GM19239 (cell line): ENCODE measurements around the gene CCL18.
"Not testable (repeated sequence)": the region's sequence is repeated elsewhere in the genome, so short reads cannot be mapped to it uniquely, and the experiment has no call there.

ENCODE experiments used
- DNase-seq: peaks from one replicate; pipeline ENCODE4 v3.0.0; 2011; ENCODE audit warnings: low spot score; ENCODE audit not compliant: insufficient read length
- FAIRE-seq: peaks from 2 replicates; lab custom pipeline; 2011; peaks lifted over from hg19 to GRCh38; lab: Jason Lieb, UNC

Gene CCL18

GRCh38 chr17:36094746-36095145 is 30.7 kb downstream of the CCL18 start:
- FAIRE-seq = no peak
- DNase-seq = no peak

- FAIRE-seq = no peak
- no peak for DNase-seq
Measured at GRCh38 chr17:36095992-36096391, 31.9 kb downstream of the CCL18 start.

GRCh38 chr17:36099004-36099403 is 34.9 kb downstream of the CCL18 start:
- not testable (repeated sequence) for FAIRE-seq

DNA sequence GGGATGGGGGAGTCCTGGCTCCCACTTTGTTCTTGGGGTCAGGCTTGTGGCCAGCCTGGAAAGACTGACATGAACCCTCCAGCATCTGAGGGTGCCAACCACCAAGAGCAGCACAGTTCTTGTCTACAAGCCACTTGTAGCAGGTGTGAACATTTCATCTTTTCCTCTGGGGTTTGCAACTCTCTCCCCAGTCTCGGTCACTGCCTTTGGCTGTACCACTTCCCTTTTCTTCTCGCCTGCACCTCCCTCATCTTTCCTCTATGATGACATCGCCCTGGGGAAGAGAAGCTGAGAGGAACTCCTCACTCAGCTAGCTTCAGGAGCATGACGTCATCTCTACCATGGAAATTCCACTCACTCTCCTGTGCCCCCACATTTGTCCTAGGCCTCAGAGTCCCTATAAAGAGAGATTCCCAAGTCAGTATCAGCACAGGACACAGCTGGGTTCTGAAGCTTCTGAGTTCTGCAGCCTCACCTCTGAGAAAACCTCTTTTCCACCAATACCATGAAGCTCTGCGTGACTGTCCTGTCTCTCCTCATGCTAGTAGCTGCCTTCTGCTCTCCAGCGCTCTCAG is 39.4 kb downstream of the CCL18 start, which contains the start of gene CCL4:
Gene CCL4, plus strand, starts transcription at position 427 of the 575 bp plus-strand sequence. Its CDS starts 79 bp downstream, at position 506.
- DNase-seq = not testable (repeated sequence)

More at GRCh38 chr17:36099004-36099403, 34.9 kb downstream of the CCL18 start:
- not testable (repeated sequence) for DNase-seq

DNA sequence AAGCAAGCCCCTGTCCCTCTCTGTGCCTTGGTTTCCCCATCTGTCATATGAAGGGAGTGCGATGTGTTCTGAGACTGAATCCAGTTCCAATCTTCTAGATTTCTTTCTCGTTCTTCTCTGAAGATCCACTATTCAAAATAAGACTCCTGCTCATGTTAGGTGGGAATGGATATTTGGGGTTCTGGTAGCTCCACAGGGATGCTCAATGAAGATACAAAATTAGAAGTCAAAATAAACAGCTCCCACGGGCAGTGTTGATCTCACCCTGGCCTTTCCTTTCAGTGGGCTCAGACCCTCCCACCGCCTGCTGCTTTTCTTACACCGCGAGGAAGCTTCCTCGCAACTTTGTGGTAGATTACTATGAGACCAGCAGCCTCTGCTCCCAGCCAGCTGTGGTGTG is 40.2 kb downstream of the CCL18 start:
- DNase-seq, FAIRE-seq: not testable (repeated sequence)

More for the DNA sequence above, 39.4 kb downstream of the CCL18 start, which contains the start of gene CCL4:
- not testable (repeated sequence) for FAIRE-seq

- no peak for FAIRE-seq
- DNase-seq = no peak
Measured at GRCh38 chr17:36104701-36105181, 40.7 kb downstream of the CCL18 start.

- no peak for DNase-seq
- no peak for FAIRE-seq
Measured at GRCh38 chr17:36105781-36106492, 41.9 kb downstream of the CCL18 start.

- no peak for FAIRE-seq
- DNase-seq = no peak
Measured at GRCh38 chr17:36106493-36106835, 42.4 kb downstream of the CCL18 start.

DNA sequence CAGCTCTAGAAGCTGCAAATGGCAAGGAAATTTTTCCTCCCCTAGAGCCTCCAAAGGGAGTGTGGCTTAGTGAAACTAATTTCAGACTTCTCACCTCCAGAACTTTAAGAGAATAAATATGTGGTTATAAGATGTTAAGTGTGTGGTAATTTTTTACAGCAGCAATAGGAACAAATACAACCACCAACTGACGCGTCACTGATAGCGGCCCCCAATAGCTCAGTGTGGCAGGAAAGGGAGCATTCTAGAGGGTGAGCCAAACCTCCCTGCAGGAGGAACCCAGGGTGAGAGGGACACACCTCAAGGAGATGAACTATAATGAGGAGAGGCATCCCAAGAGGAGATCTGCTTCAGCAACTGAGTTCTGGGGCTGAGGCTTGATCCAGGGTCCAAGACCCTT is 43.6 kb downstream of the CCL18 start:
- DNase-seq = no peak
- FAIRE-seq = no peak

GRCh38 chr17:36108265-36108664 is 44.2 kb downstream of the CCL18 start:
- not testable (repeated sequence) for FAIRE-seq, DNase-seq

DNA sequence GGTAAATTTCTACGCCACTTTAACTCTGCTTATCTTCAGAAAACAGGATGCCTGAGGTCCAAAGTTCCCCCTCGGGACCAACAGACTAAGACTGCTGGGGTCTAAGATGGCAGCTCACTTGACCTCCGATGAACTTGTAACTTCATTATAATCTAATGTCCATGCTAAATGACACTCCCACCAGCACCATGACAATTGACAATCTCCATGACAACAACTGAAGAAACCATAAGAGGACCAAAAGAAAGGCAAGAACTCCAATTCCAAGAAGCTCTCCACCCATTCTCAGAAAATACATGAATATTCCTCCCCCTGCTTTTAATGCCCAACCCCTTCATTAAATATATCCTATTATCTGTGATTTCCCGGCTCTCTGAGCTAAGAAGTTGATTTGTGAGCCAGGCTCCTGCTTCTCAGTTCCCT is 47.0 kb downstream of the CCL18 start:
- DNase-seq (no peak), FAIRE-seq (no peak)

DNA sequence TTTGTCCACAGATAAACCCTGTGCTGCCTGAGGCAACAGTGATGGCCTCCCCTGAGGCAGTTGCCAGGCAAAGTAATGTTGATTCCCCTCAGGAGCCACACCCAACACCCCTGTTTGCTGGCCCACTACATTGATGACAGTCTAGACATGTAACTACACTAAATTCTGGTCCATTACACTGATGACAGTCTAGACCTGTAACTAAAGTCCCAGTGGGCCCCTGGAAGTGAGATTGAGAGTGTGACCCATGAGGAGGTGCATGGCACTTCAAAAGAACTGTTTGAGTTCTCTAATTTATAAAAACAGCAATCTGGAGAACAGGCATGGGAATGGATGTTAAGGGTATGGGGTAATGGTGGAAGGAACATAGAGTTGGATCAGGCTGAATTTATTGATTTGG is 48.5 kb downstream of the CCL18 start:
- FAIRE-seq = no peak
- no peak for DNase-seq

DNA sequence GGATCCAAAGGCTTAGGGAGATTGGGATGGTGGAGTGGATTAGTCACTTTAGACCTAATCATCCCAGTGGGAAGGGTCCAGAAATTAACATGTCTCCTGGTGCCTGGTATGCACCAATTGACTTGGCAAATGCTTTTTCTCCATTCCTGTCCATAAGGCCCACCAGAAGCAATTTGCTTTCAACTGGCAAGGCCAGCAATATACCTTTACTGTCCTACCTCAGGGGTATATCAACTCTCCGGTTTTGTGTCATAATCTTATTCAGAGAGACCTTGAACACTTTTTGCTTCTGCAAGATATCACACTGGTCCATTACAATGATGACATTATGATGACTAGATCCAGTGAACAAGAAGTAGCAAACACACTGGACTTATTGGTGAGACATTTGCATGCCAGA is 49.1 kb downstream of the CCL18 start:
- not testable (repeated sequence) for DNase-seq, FAIRE-seq

- not testable (repeated sequence) for DNase-seq, FAIRE-seq
Measured at GRCh38 chr17:36114971-36115648, 51.0 kb downstream of the CCL18 start.

DNA sequence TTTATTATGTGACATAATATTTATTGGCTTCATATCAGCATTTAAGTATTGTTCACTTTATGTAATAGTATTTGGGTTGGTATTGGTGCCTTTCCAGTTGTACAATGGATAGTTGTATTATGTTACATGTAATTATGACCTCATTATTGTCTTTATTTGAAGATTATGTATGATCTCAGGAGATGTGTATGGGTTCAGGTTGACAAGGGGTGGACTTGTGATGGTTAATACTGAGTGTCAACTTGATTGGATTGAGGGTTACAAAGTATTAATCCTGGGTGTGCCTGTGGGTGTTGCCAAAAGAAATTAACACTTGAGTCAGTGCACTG is 51.5 kb downstream of the CCL18 start:
- DNase-seq, FAIRE-seq: not testable (repeated sequence)

DNA sequence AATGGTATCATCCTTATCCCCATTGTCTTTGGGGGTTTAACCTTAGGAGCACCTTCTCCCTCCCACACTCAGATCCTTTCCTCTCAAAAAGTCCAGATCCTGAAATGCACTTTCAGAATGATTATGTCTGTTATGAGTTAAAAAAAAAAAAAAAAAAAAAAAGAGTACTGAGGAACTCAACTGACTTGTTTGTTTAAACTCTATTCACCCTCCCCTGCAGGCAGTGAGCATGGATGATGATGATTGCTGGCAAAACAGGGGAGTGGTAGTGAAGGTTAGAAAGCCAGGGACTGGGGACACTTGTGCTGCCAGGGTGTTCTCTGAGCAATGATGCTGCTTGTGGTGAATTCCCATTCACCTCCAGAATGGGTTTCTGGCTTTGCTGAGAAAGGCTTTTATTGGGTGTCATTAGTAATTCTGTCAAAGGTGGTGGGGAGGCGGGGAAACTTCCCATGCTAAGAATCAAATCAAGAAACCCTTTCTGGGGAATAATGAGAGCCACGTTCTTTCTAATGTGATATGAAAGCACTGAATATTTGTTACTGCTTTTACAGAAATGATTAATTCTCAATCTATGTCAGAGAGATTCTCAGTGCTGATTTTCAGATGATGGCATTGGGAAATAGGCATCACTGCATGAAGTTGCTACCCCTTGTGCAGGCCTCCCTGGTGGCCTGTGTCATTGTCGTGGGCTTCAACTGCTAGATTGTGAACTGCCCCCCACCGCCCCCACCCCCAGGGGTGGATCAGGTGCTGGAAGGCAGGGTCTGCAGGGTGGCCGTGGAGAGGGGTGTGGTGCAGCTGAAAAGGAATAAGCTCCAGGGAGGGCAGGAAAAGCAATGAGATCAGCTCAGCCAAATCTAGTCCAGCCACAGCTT is 53.7 kb downstream of the CCL18 start:
- FAIRE-seq (no peak), DNase-seq (no peak)

GRCh38 chr17:36118477-36119353 is 54.6 kb downstream of the CCL18 start:
- FAIRE-seq (no peak), DNase-seq (no peak)

DNA sequence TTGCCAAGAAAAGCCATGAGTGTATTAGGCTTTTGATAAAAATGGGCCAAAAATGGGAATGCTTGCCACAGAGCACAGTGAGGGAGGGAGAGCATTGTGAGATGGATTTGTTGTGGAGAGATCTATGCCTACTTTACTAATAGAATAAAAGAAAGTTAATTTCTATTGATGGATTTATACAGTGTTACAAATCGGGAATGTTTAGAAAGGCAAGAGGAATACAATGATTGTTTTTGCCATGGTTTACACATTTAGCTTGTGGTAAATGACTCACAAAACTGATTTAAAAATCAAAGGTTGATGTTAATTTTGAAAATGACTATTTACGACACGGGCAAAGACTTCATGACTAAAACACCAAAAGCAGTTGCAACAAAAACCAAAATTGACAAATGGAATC is 56.1 kb downstream of the CCL18 start:
- FAIRE-seq (no peak), DNase-seq (no peak)

DNA sequence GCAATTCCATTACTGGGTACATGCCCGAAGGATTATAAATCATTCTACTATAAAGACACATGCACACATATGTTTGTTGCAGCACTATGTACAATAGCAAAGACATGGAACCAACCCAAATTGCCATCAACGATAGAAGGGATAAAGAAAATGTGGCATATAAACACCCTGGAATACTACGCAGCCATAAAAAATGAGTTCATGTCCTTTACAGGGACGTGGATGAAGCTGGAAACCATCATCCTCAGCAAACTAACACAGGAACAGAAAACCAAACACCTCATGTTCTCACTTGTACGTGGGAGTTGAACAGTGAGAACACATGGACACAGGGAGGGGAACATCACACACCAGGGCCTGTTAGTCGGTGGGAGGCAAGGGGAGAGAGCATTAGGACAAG is 57.0 kb downstream of the CCL18 start:
- not testable (repeated sequence) for FAIRE-seq, DNase-seq
